ENCODE data around the gene HOOK2. TPM values are rescaled to one million over a fixed set of nuclear protein-coding genes. Genes with fewer than 3 reads are reported as not detected.

HOOK2 gene
- total and polyA plus RNA-seq, 2 of the 4 experiments (the other 2 are of a cell fraction): 7.5 to 21.6 TPM

GRCh38 chr19:12756150-12756883 is 19.0 kb downstream of the HOOK2 start:
- Histone ChIP-seq H3K9me1 (ENCODE audit: insufficient read depth, low read length) (no peaks in the 10 kb centered on the region), H2AK5ac (ENCODE audit: low read depth, low read length) (no peak overlapping the region), H2BK20ac (ENCODE audit: low read depth, low read length) (no peak overlapping the region), H3K9ac (ENCODE audit: low read depth, low read length) (no peak overlapping the region), H3K18ac (ENCODE audit: low read depth, low read length) (no peak overlapping the region), H2BK120ac (ENCODE audit: low read depth, low read length) (no peak overlapping the region), H3K79me1 (ENCODE audit: low read depth in 1 of 2, low read length in 2 of 2) (no peaks in the 10 kb centered on the region), H2AK9ac (replicated peaks; ENCODE audit: low read depth, low read length, poor library complexity) (no peak overlapping the region), H3K23ac (ENCODE audit: low read depth, low read length) (no peak overlapping the region), H2BK5ac (ENCODE audit: low read depth, low read length, poor library complexity, severe bottlenecking) (no peak overlapping the region), H3K4me3 (ENCODE audit: insufficient read depth, low read depth, low read length) (no peak overlapping the region), H3K27ac (ENCODE audit: insufficient read depth, low read length) (no peak overlapping the region), H2BK15ac (ENCODE audit: low read depth, low read length) (no peak overlapping the region), H3K27me3 (ENCODE audit: control insufficient read depth, insufficient read depth, low read length) (peaks cover 15% of the 10 kb centered on the region), H3K56ac (ENCODE audit: extremely low read depth, insufficient read depth, low read length) (no peak overlapping the region), H3K36me3 (ENCODE audit: control insufficient read depth, insufficient read depth, low read length) (no peaks in the 10 kb centered on the region), H3K4me1 (ENCODE audit: control insufficient read depth, insufficient read depth, low read length) (no peaks in the 10 kb centered on the region), H4K5ac (ENCODE audit: low read depth, low read length) (no peak overlapping the region), H3K9me3 (ENCODE audit: control insufficient read depth, insufficient read depth, low read length) (no peaks in the 10 kb centered on the region), H4K8ac (ENCODE audit: low read depth in 2 of 2, low read length in 2 of 2) (no peak overlapping the region), H4K20me1 (ENCODE audit: insufficient read depth, low read length) (no peaks in the 10 kb centered on the region), H3K4ac (ENCODE audit: low read depth, low read length) (no peak overlapping the region), H2AFZ (replicated peaks; ENCODE audit: low read length, poor library complexity) (no peak overlapping the region), H3K14ac (replicated peaks; ENCODE audit: low read depth, low read length) (no peak overlapping the region), H3K4me2 (ENCODE audit: low read depth, low read length) (no peak overlapping the region), H4K91ac (ENCODE audit: insufficient read depth, low read depth, low read length) (no peak overlapping the region)
- no peak for ATAC-seq (ENCODE audit: low read depth)
- ChIA-PET POLR2A (ENCODE audit: unreplicated experiment) (no interaction called here), CTCF (interaction anchor here (2.1 kb wide), 1 partner anchor 10 kb away, joined by 11 read pairs; no protein-coding TSS in a partner anchor)
- WGBS, 2 experiments (ENCODE audit: extremely low coverage in 2 of 2, insufficient read length in 1 of 2): 75% methylated on average over 7 of the region's 19 CpGs; no CpG with 5 or more reads in 1 of the 2 experiments
- dilution Hi-C loops (cut with HindIII; ENCODE audit: low sequenced_read_pairs, unreplicated experiment): no loop called here
- BruUV-seq (replicated peaks): no TSS peak
- in situ Hi-C loops (cut with MboI; ENCODE audit: low sequenced_read_pairs): no loop called here
- no peak for TF ChIP-seq FOS (IDR thresholded peaks at IDR 0.05; ENCODE audit: low read depth, low read length)
- no peak for TF ChIP-seq RCOR1 (IDR thresholded peaks at IDR 0.05; ENCODE audit: insufficient replicate concordance, low read length)
- TF ChIP-seq MAFK (IDR thresholded peaks at IDR 0.05; ENCODE audit: low read depth, low read length): no peak
- TF ChIP-seq USF2 (IDR thresholded peaks at IDR 0.05; ENCODE audit: low read depth, low read length): no peak
- no peak for TF ChIP-seq CEBPB (IDR thresholded peaks at IDR 0.05; ENCODE audit: low read depth, low read length)
- no peak for TF ChIP-seq BHLHE40 (IDR thresholded peaks at IDR 0.05; ENCODE audit: low read depth, low read length)
- TF ChIP-seq NFE2L2 (IDR thresholded peaks at IDR 0.05; ENCODE audit: low read depth, low read length): no peak
- no peak for TF ChIP-seq SMC3 (IDR thresholded peaks at IDR 0.05; ENCODE audit: low read depth, low read length)
- no peak for TF ChIP-seq RFX5 (IDR thresholded peaks at IDR 0.05; ENCODE audit: low read depth, low read length)
- no peak for TF ChIP-seq RAD21 (IDR thresholded peaks at IDR 0.05; ENCODE audit: low read length)
- intact Hi-C loops (cut with micrococcal nuclease): no loop called here
- no peak for DNase-seq
